Measurements from ENCODE around the gene FBP1. TPM values are rescaled to one million over a fixed set of nuclear protein-coding genes. Genes with fewer than 3 reads are reported as not detected.

FBP1 gene
- total and polyA plus RNA-seq, 2 donors (not counting 3 experiments of a cell fraction or from before 2014, with no cell fraction given), result 2.5 to 3.8 TPM

GRCh38 chr9:94644543-94644942 is 5.2 kb upstream of the FBP1 start:
- dilution Hi-C loops (cut with MboI; ENCODE audit: extremely low pct_ligation_motif_present, low sequenced_read_pairs), result no loop called here
- TF ChIP-seq CTCF (IDR thresholded peaks at IDR 0.05; ENCODE audit: extremely low read depth in 1 of 2, insufficient read depth in 1 of 2, low read depth in 1 of 2, low read length in 2 of 2) (no peak), JUN (IDR thresholded peaks at IDR 0.05; ENCODE audit: borderline replicate concordance, insufficient read depth, insufficient read length, low read depth) (no peak), GATA2 (IDR thresholded peaks at IDR 0.05; ENCODE audit: insufficient read depth, insufficient read length, low read depth, low read length) (no peak), MYC (IDR thresholded peaks at IDR 0.05; ENCODE audit: low read depth, low read length) (no peak), FOS (IDR thresholded peaks at IDR 0.05; ENCODE audit: borderline replicate concordance, insufficient read depth, low read length) (no peak), EZH2 (IDR thresholded peaks at IDR 0.05; ENCODE audit: borderline replicate concordance, low read depth, low read length, severe bottlenecking) (no peak), POLR2AphosphoS5 (IDR thresholded peaks at IDR 0.05; ENCODE audit: insufficient read depth, low read depth, low read length) (no peak), POLR2A (IDR thresholded peaks at IDR 0.05; ENCODE audit: low read depth, low read length) (no peak)
- TF ChIP-seq, protein P1, sequence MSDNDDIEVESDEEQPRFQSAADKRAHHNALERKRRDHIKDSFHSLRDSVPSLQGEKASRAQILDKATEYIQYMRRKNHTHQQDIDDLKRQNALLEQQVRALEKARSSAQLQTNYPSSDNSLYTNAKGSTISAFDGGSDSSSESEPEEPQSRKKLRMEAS (IDR thresholded peaks at IDR 0.05; ENCODE audit: insufficient read depth, insufficient read length), result no peak
- Histone ChIP-seq H2AFZ (ENCODE audit: low read depth, low read length) (no peak overlapping the region), H3K4me3 (replicated peaks in 1 of 3; ENCODE audit: insufficient read depth in 1 of 3, low read depth in 1 of 3, low read length in 3 of 3) (no peak overlapping the region), H3K79me2 (ENCODE audit: control insufficient read depth, insufficient read depth, low read length) (no peaks in the 10 kb centered on the region), H3K9ac (replicated peaks; ENCODE audit: extremely low read depth, insufficient read depth, low read length) (no peak overlapping the region), H3K27ac (ENCODE audit: insufficient read depth, low read depth, low read length) (no peak overlapping the region), H3K36me3 (ENCODE audit: control insufficient read depth in 2 of 2, extremely low read depth in 1 of 2, insufficient read depth in 2 of 2, low read length in 2 of 2) (no peaks in the 10 kb centered on the region), H4K20me1 (replicated peaks; ENCODE audit: control insufficient read depth, extremely low read depth, insufficient read depth, low read length) (no peaks in the 10 kb centered on the region), H3K4me1 (ENCODE audit: control insufficient read depth, extremely low read depth, insufficient read depth, low read length) (peaks cover 5% of the 10 kb centered on the region), H3K4me2 (ENCODE audit: insufficient read depth, low read length) (no peak overlapping the region), H3K27me3 (ENCODE audit: control insufficient read depth in 2 of 2, insufficient read depth in 2 of 2, low read length in 2 of 2) (no peaks in the 10 kb centered on the region), H3K9me1 (replicated peaks; ENCODE audit: control insufficient read depth, extremely low read depth, insufficient read depth, low read length) (no peaks in the 10 kb centered on the region), H3K9me3 (replicated peaks; ENCODE audit: control insufficient read depth, insufficient read depth, low read length) (no peaks in the 10 kb centered on the region)
- FAIRE-seq (no peak), DNase-seq (ENCODE audit: low read depth, low spot score) (no peak)
- ChIA-PET CTCF (interaction anchor here (2.0 kb wide), 1 partner anchor 483 kb away, joined by 8 read pairs; no protein-coding TSS in a partner anchor), POLR2A (no interaction called here)
- BruUV-seq (replicated peaks), result no TSS peak
- intact Hi-C loops (cut with micrococcal nuclease), result no loop called here
